WTC11 (cell line): ENCODE measurements around the gene HSD11B1L. TPM values are rescaled to one million over a fixed set of nuclear protein-coding genes. Genes with fewer than 3 reads are reported as not detected.

Source experiments
- AFF4 ChIP-seq: sonication (generic); formaldehyde crosslinking; IDR thresholded peaks from 2 replicates; pipeline ENCODE4 v1.8.1; 2023; ENCODE audit warnings: mild to moderate bottlenecking, missing genetic modification reagents, borderline replicate concordance
- AR ChIP-seq: fragments of 250-450 bp; sonication (Bioruptor Pico); IDR thresholded peaks from 2 replicates; pipeline ENCODE4 v1.9.0; 2021; ENCODE audit warnings: mild to moderate bottlenecking
- E2F1 ChIP-seq: sonication (generic); formaldehyde crosslinking; IDR thresholded peaks from 2 replicates; pipeline ENCODE4 v1.8.0; 2022; ENCODE audit warnings: mild to moderate bottlenecking, missing genetic modification reagents
- E2F4 ChIP-seq: sonication (generic); formaldehyde crosslinking; IDR thresholded peaks from 2 replicates; pipeline ENCODE4 v1.8.1; 2022; ENCODE audit warnings: low read depth, mild to moderate bottlenecking, moderate library complexity, missing genetic modification reagents, borderline replicate concordance
- ESRRA ChIP-seq: sonication (generic); formaldehyde crosslinking; IDR thresholded peaks from 2 replicates; pipeline ENCODE4 v1.8.1; 2022; ENCODE audit warnings: mild to moderate bottlenecking, missing genetic modification reagents, borderline replicate concordance
- ETV6 ChIP-seq: sonication (generic); formaldehyde crosslinking; IDR thresholded peaks from 2 replicates; pipeline ENCODE4 v1.8.1; 2022; ENCODE audit warnings: mild to moderate bottlenecking, missing genetic modification reagents
- FOXJ3 ChIP-seq: sonication (generic); formaldehyde crosslinking; IDR thresholded peaks from 2 replicates; pipeline ENCODE4 v1.9.0; 2021; ENCODE audit warnings: missing genetic modification reagents, mild to moderate bottlenecking, borderline replicate concordance
- FOXK1 ChIP-seq: sonication (generic); formaldehyde crosslinking; IDR thresholded peaks from 2 replicates; pipeline ENCODE4 v1.8.0; 2022; ENCODE audit warnings: mild to moderate bottlenecking, moderate library complexity, missing genetic modification reagents
- GRHL2 ChIP-seq: fragments of 250-450 bp; sonication (Bioruptor Pico); IDR thresholded peaks from 2 replicates; pipeline ENCODE4 v1.8.0; 2022; ENCODE audit warnings: mild to moderate bottlenecking, moderate library complexity; ENCODE audit not compliant: insufficient replicate concordance, severe bottlenecking
- IRF1 ChIP-seq: sonication (generic); formaldehyde crosslinking; IDR thresholded peaks from 2 replicates; pipeline ENCODE4 v1.8.0; 2023; ENCODE audit warnings: missing genetic modification reagents
- JUN ChIP-seq: sonication (generic); formaldehyde crosslinking; IDR thresholded peaks from 2 replicates; pipeline ENCODE4 v1.8.0; 2023; ENCODE audit warnings: mild to moderate bottlenecking, missing genetic modification reagents
- KAT7 ChIP-seq: sonication (generic); formaldehyde crosslinking; IDR thresholded peaks from 2 replicates; pipeline ENCODE4 v1.8.1; 2023; ENCODE audit warnings: missing genetic modification reagents, mild to moderate bottlenecking, borderline replicate concordance
- MXD4 ChIP-seq: fragments of 250-450 bp; sonication (Bioruptor Pico); IDR thresholded peaks from 2 replicates; pipeline ENCODE4 v1.8.0; 2021; ENCODE audit warnings: mild to moderate bottlenecking, moderate library complexity, borderline replicate concordance
- MYBL2 ChIP-seq: sonication (generic); formaldehyde crosslinking; IDR thresholded peaks from 2 replicates; pipeline ENCODE4 v1.8.1; 2023; ENCODE audit warnings: mild to moderate bottlenecking, moderate library complexity, missing genetic modification reagents
- OVOL2 ChIP-seq: fragments of 250-450 bp; sonication (Bioruptor Pico); IDR thresholded peaks from 2 replicates; pipeline ENCODE4 v1.9.0; 2021; ENCODE audit warnings: mild to moderate bottlenecking, borderline replicate concordance
- PREB ChIP-seq: sonication (generic); formaldehyde crosslinking; IDR thresholded peaks from 2 replicates; pipeline ENCODE4 v1.8.1; 2022; ENCODE audit warnings: mild to moderate bottlenecking, missing genetic modification reagents, moderate library complexity, borderline replicate concordance
- PRRX2 ChIP-seq: fragments of 250-450 bp; sonication (Bioruptor Pico); IDR thresholded peaks from 2 replicates; pipeline ENCODE4 v1.8.0; 2021; ENCODE audit warnings: mild to moderate bottlenecking
- RELA ChIP-seq: sonication (generic); formaldehyde crosslinking; IDR thresholded peaks from 2 replicates; pipeline ENCODE4 v1.8.1; 2022; ENCODE audit warnings: missing genetic modification reagents, mild to moderate bottlenecking, borderline replicate concordance
- SMAD4 ChIP-seq: sonication (generic); formaldehyde crosslinking; IDR thresholded peaks from 2 replicates; pipeline ENCODE4 v1.8.0; 2022; ENCODE audit warnings: mild to moderate bottlenecking, missing genetic modification reagents
- TCF7 ChIP-seq: sonication (generic); formaldehyde crosslinking; IDR thresholded peaks from 2 replicates; pipeline ENCODE4 v1.8.0; 2022; ENCODE audit warnings: mild to moderate bottlenecking, low read depth, missing genetic modification reagents, moderate library complexity
- TEAD1 ChIP-seq: sonication (generic); formaldehyde crosslinking; IDR thresholded peaks from 2 replicates; pipeline ENCODE4 v1.8.0; 2022; ENCODE audit warnings: mild to moderate bottlenecking, missing genetic modification reagents
- TEAD4 ChIP-seq: sonication (generic); formaldehyde crosslinking; IDR thresholded peaks from 2 replicates; pipeline ENCODE4 v1.8.0; 2022; ENCODE audit warnings: mild to moderate bottlenecking, missing genetic modification reagents
- ZBTB21 ChIP-seq: sonication (generic); formaldehyde crosslinking; IDR thresholded peaks from 2 replicates; pipeline ENCODE4 v1.8.1; 2023; ENCODE audit warnings: mild to moderate bottlenecking, missing genetic modification reagents, borderline replicate concordance
- ZNF121 ChIP-seq: sonication (generic); formaldehyde crosslinking; IDR thresholded peaks from 2 replicates; pipeline ENCODE4 v1.8.0; 2023; ENCODE audit warnings: missing genetic modification reagents
- ZNF219 ChIP-seq: sonication (generic); formaldehyde crosslinking; IDR thresholded peaks from 2 replicates; pipeline ENCODE4 v1.8.0; 2023; ENCODE audit warnings: missing genetic modification reagents, mild to moderate bottlenecking, borderline replicate concordance
- ZNF416 ChIP-seq: fragments of 250-450 bp; sonication (Bioruptor Pico); IDR thresholded peaks from 2 replicates; pipeline ENCODE4 v1.9.0; 2021; ENCODE audit warnings: mild to moderate bottlenecking, inconsistent platforms
- ZNF423 ChIP-seq: fragments of 250-450 bp; sonication (Bioruptor Pico); IDR thresholded peaks from 2 replicates; pipeline ENCODE4 v2.1.2; 2022; ENCODE audit warnings: mild to moderate bottlenecking, moderate library complexity
- total RNA-seq: library from RNA; stranded (reverse); gene quantifications from 3 replicates; pipeline ENCODE4 v1.2.3, GENCODE V29; 2021

Gene HSD11B1L
- total RNA-seq, 1 experiment from 2014 or later: 11.8 TPM

GRCh38 chr19:5690955-5691821 is 10.4 kb downstream of the HSD11B1L start (continued):
- TF ChIP-seq AR (CRISPR knock-in tag) (peak; percentile 73; the same call in 1 of the 2 replicates), AFF4 (CRISPR knock-in tag) (no peak), IRF1 (no peak), ZNF219 (no peak), ZNF416 (CRISPR knock-in tag) (0 out of 2 replicates have a peak, but pooled peaks have one; percentile 28), MYBL2 (no peak), PRRX2 (CRISPR knock-in tag) (peak; percentile 80), E2F4 (CRISPR knock-in tag) (no peak), OVOL2 (CRISPR knock-in tag) (no peak), ZNF423 (CRISPR knock-in tag) (no peak), E2F1 (no peak), SMAD4 (no peak), TEAD1 (no peak), ESRRA (0 out of 2 replicates have a peak, but pooled peaks have one; percentile 22), MXD4 (CRISPR knock-in tag) (no peak), TCF7 (CRISPR knock-in tag) (no peak), FOXJ3 (CRISPR knock-in tag) (no peak), TEAD4 (peak; percentile 23; the same call in 1 of the 2 replicates), PREB (CRISPR knock-in tag) (no peak), FOXK1 (CRISPR knock-in tag) (no peak), RELA (CRISPR knock-in tag) (0 out of 2 replicates have a peak, but pooled peaks have one; percentile 21), JUN (no peak; the same call in 1 of the 2 replicates), ZNF121 (CRISPR knock-in tag) (no peak), ETV6 (CRISPR knock-in tag) (0 out of 2 replicates have a peak, but pooled peaks have one; percentile 12), KAT7 (CRISPR knock-in tag) (peak; percentile 21; the same call in 1 of the 2 replicates), GRHL2 (CRISPR knock-in tag) (no peak), ZBTB21 (CRISPR knock-in tag) (no peak)
- TF ChIP-seq, all 79 proteins: peak for 16
